ENCODE data around the gene ZNF205. TPM values are rescaled to one million over a fixed set of nuclear protein-coding genes. Genes with fewer than 3 reads are reported as not detected.
"Not testable (repeated sequence)": the region's sequence is repeated elsewhere in the genome, so short reads cannot be mapped to it uniquely, and the experiment has no call there.

ZNF205 gene
- total and polyA plus RNA-seq, 4 experiments from 2014 or later = 0.20 TPM; not detected in 3

- H3K4me3 ChIP-seq (ENCODE audit: low read length in 2 of 2); H3K27me3 ChIP-seq (ENCODE audit: insufficient read depth, low read length); H3K36me3 ChIP-seq (ENCODE audit: insufficient read depth, low read length); H3K27ac ChIP-seq (ENCODE audit: low read depth, low read length); H3K9me3 Mint-ChIP-seq; intact Hi-C loops (cut with micrococcal nuclease); CTCF ChIA-PET (ENCODE audit: partially characterized antibody); DNase-seq; H3K27me3 Mint-ChIP-seq; H3K9me3 ChIP-seq (ENCODE audit: control insufficient read depth in 1 of 2, low read length in 2 of 2): not testable (repeated sequence)
- peaks cover 56% of the 10 kb centered on the region for H3K4me1 ChIP-seq (ENCODE audit: insufficient read depth, low read length)
- Mint-ChIP-seq H3K27ac (peak overlapping the region in 2 of 7 donors; percentile 68 to 84), H3K4me3 (peak overlapping the region in 1 of 8 donors; percentile 20), H3K4me1 (peaks cover 39 to 87% (median 60%) of the 10 kb centered on the region in 4 donors), H3K36me3 (peaks cover 5 to 14% of the 10 kb centered on the region in 2 donors)
- POLR2A ChIA-PET (ENCODE audit: partially characterized antibody) = interaction anchor here (0.9 to 11.4 kb wide), 2 partner anchors 14 to 15 kb away, joined by 3 to 217 read pairs; partner anchors contain the start of gene IL32
Measured at GRCh38 chr16:3081957-3082356, 30.4 kb upstream of the ZNF205 start.

- H3K4me1 Mint-ChIP-seq = peaks cover 38 to 86% (median 56%) of the 10 kb centered on the region in 4 donors
- H3K27me3 ChIP-seq (ENCODE audit: insufficient read depth, low read length); H3K9me3 Mint-ChIP-seq; H3K36me3 ChIP-seq (ENCODE audit: insufficient read depth, low read length); H3K4me3 ChIP-seq (ENCODE audit: low read length in 2 of 2); H3K9me3 ChIP-seq (ENCODE audit: control insufficient read depth in 1 of 2, low read length in 2 of 2); H3K27me3 Mint-ChIP-seq; intact Hi-C loops (cut with micrococcal nuclease); H3K4me3 Mint-ChIP-seq; H3K36me3 Mint-ChIP-seq; H3K27ac ChIP-seq (ENCODE audit: low read depth, low read length); DNase-seq: not testable (repeated sequence)
- H3K27ac Mint-ChIP-seq = peak overlapping the region in 2 of 7 donors; percentile 74 to 90
- POLR2A ChIA-PET (ENCODE audit: partially characterized antibody) = interaction anchor here (1.2 to 1.7 kb wide), 2 partner anchors 9 to 12 kb away, joined by 3 to 4 read pairs; no protein-coding TSS in a partner anchor
- CTCF ChIA-PET (ENCODE audit: partially characterized antibody) = interaction anchor here (1.0 to 1.5 kb wide), 2 partner anchors 10 to 18 kb away, joined by 3 to 5 read pairs; no protein-coding TSS in a partner anchor
- H3K4me1 ChIP-seq (ENCODE audit: insufficient read depth, low read length) = peaks cover 55% of the 10 kb centered on the region
Measured at GRCh38 chr16:3083408-3083807, 29.0 kb upstream of the ZNF205 start.

- CTCF ChIA-PET (ENCODE audit: partially characterized antibody) = interaction anchor here (0.7 to 1.5 kb wide), 5 partner anchors 9 to 45 kb away, joined by 3 to 4 read pairs (median 3); no protein-coding TSS in a partner anchor
- peaks cover 34 to 78% (median 49%) of the 10 kb centered on the region in 4 donors for H3K4me1 Mint-ChIP-seq
Measured at GRCh38 chr16:3084491-3084890, 27.9 kb upstream of the ZNF205 start.

GRCh38 chr16:3084969-3085670, 27.3 kb upstream of the ZNF205 start:
- Mint-ChIP-seq H3K9me3 (peaks cover 0 to 4% (median 0%) of the 10 kb centered on the region in 8 donors), H3K27ac (peak overlapping the region in 5 of 7 donors; percentile 48 to 89 (median 69)), H3K4me3 (peak overlapping the region in 7 of 8 donors; percentile 41 to 76 (median 69)), H3K36me3 (peaks cover 3 to 5% of the 10 kb centered on the region in 2 donors), H3K4me1 (peaks cover 29 to 72% (median 43%) of the 10 kb centered on the region in 4 donors), H3K27me3 (no peaks in the 10 kb centered on the region)
- ChIA-PET POLR2A (ENCODE audit: partially characterized antibody) (interaction anchor here (5.2 kb wide), 1 partner anchor 9 kb away, joined by 75 read pairs; no protein-coding TSS in a partner anchor), CTCF (ENCODE audit: partially characterized antibody) (interaction anchor here (1.0 to 1.1 kb wide), 3 partner anchors 10 to 26 kb away, joined by 3 to 6 read pairs (median 4); no protein-coding TSS in a partner anchor)
- intact Hi-C loops (cut with micrococcal nuclease) = no loop called here
- no peaks in the 10 kb centered on the region for H3K9me3 ChIP-seq (ENCODE audit: control insufficient read depth in 1 of 2, low read length in 2 of 2)
- no peak overlapping the region for H3K27ac ChIP-seq (ENCODE audit: low read depth, low read length)
- peaks cover 38% of the 10 kb centered on the region for H3K4me1 ChIP-seq (ENCODE audit: insufficient read depth, low read length)
- H3K27me3 ChIP-seq (ENCODE audit: insufficient read depth, low read length) = no peaks in the 10 kb centered on the region
- no peak for DNase-seq
- H3K4me3 ChIP-seq (ENCODE audit: low read length in 2 of 2) = no peak overlapping the region
- H3K36me3 ChIP-seq (ENCODE audit: insufficient read depth, low read length) = no peaks in the 10 kb centered on the region

More at GRCh38 chr16:3084491-3084890, 27.9 kb upstream of the ZNF205 start:
- no peak overlapping the region for H3K27ac ChIP-seq (ENCODE audit: low read depth, low read length)
- no peaks in the 10 kb centered on the region for H3K36me3 ChIP-seq (ENCODE audit: insufficient read depth, low read length)
- no peaks in the 10 kb centered on the region for H3K27me3 Mint-ChIP-seq
- H3K4me1 ChIP-seq (ENCODE audit: insufficient read depth, low read length) = peaks cover 45% of the 10 kb centered on the region
- no peaks in the 10 kb centered on the region for H3K27me3 ChIP-seq (ENCODE audit: insufficient read depth, low read length)
- POLR2A ChIA-PET (ENCODE audit: partially characterized antibody) = no interaction called here
- intact Hi-C loops (cut with micrococcal nuclease) = no loop called here
- H3K27ac Mint-ChIP-seq = peak overlapping the region in 4 of 7 donors; percentile 42 to 86 (median 62)
- no peaks in the 10 kb centered on the region for H3K9me3 ChIP-seq (ENCODE audit: control insufficient read depth in 1 of 2, low read length in 2 of 2)
- H3K36me3 Mint-ChIP-seq = peaks cover 3 to 5% of the 10 kb centered on the region in 2 donors
- no peak overlapping the region for H3K4me3 ChIP-seq (ENCODE audit: low read length in 2 of 2)
- peak overlapping the region in 2 of 8 donors; percentile 12 to 45 for H3K4me3 Mint-ChIP-seq
- DNase-seq = no peak
- peaks cover 0 to 4% (median 0%) of the 10 kb centered on the region in 8 donors for H3K9me3 Mint-ChIP-seq

- DNase-seq = no peak
- H3K4me3 Mint-ChIP-seq = peak overlapping the region in 7 of 8 donors; percentile 61 to 81 (median 73)
- ChIA-PET CTCF (ENCODE audit: partially characterized antibody) (interaction anchor here (1.0 to 3.4 kb wide), 3 partner anchors 11 to 43 kb away, joined by 4 to 21 read pairs (median 6); no protein-coding TSS in a partner anchor), POLR2A (ENCODE audit: partially characterized antibody) (interaction anchor here (2.0 to 5.2 kb wide), 2 partner anchors 10 to 27 kb away, joined by 16 to 75 read pairs; no protein-coding TSS in a partner anchor)
- H3K36me3 Mint-ChIP-seq = peaks cover 0 to 2% of the 10 kb centered on the region in 2 donors
- H3K9me3 ChIP-seq (ENCODE audit: control insufficient read depth in 1 of 2, low read length in 2 of 2) = no peaks in the 10 kb centered on the region
- intact Hi-C loops (cut with micrococcal nuclease) = no loop called here
- no peaks in the 10 kb centered on the region for H3K27me3 Mint-ChIP-seq
- H3K4me3 ChIP-seq (ENCODE audit: low read length in 2 of 2) = no peak overlapping the region
- H3K27me3 ChIP-seq (ENCODE audit: insufficient read depth, low read length) = no peaks in the 10 kb centered on the region
- H3K4me1 Mint-ChIP-seq = peaks cover 25 to 71% (median 38%) of the 10 kb centered on the region in 4 donors
- peaks cover 37% of the 10 kb centered on the region for H3K4me1 ChIP-seq (ENCODE audit: insufficient read depth, low read length)
- H3K27ac Mint-ChIP-seq = peak overlapping the region in 4 of 7 donors; percentile 27 to 89 (median 74)
- H3K27ac ChIP-seq (ENCODE audit: low read depth, low read length) = no peak overlapping the region
- no peaks in the 10 kb centered on the region for H3K36me3 ChIP-seq (ENCODE audit: insufficient read depth, low read length)
- H3K9me3 Mint-ChIP-seq = peaks cover 0 to under 1% (median 0%) of the 10 kb centered on the region in 8 donors
Measured at GRCh38 chr16:3085868-3086595, 26.4 kb upstream of the ZNF205 start.

- no peak overlapping the region for H3K4me3 ChIP-seq (ENCODE audit: low read length in 2 of 2)
- H3K27me3 ChIP-seq (ENCODE audit: insufficient read depth, low read length) = no peaks in the 10 kb centered on the region
- no peaks in the 10 kb centered on the region for H3K9me3 Mint-ChIP-seq
- POLR2A ChIA-PET (ENCODE audit: partially characterized antibody) = interaction anchor here (1.3 to 5.2 kb wide), 5 partner anchors 10 to 42 kb away, joined by 3 to 75 read pairs (median 7); partner anchors contain the start of gene IL32
- no peaks in the 10 kb centered on the region for H3K36me3 Mint-ChIP-seq
- H3K27ac Mint-ChIP-seq = peak overlapping the region in 3 of 7 donors; percentile 32 to 72 (median 41)
- CTCF ChIA-PET (ENCODE audit: partially characterized antibody) = interaction anchor here (0.7 to 17.5 kb wide), 5 partner anchors 11 to 58 kb away, joined by 3 to 249 read pairs (median 5); partner anchors contain the start of gene IL32
- H3K4me1 Mint-ChIP-seq = peaks cover 22 to 72% (median 38%) of the 10 kb centered on the region in 4 donors
- H3K27me3 Mint-ChIP-seq = no peaks in the 10 kb centered on the region
- peak overlapping the region in 7 of 8 donors; percentile 51 to 76 (median 71) for H3K4me3 Mint-ChIP-seq
- peaks cover 39% of the 10 kb centered on the region for H3K4me1 ChIP-seq (ENCODE audit: insufficient read depth, low read length)
- DNase-seq = no peak
- H3K9me3 ChIP-seq (ENCODE audit: control insufficient read depth in 1 of 2, low read length in 2 of 2) = no peaks in the 10 kb centered on the region
- H3K27ac ChIP-seq (ENCODE audit: low read depth, low read length) = peak overlapping the region; percentile 10
- no peaks in the 10 kb centered on the region for H3K36me3 ChIP-seq (ENCODE audit: insufficient read depth, low read length)
- intact Hi-C loops (cut with micrococcal nuclease) = no loop called here
Measured at GRCh38 chr16:3086596-3087242, 25.7 kb upstream of the ZNF205 start.

All from CD4-positive, alpha-beta memory T cell (primary cell).